HUES64 (cell line): ENCODE measurements around the gene CD300LB.

Source experiments
- H3K27ac ChIP-seq: 2 replicates; pipeline ENCODE4 v1.7.0; 2013; ENCODE audit warnings: low read depth, low read length, inconsistent platforms
- H3K27me3 ChIP-seq: 2 replicates; pipeline ENCODE4 v1.6.1; 2013; ENCODE audit warnings: mild to moderate bottlenecking, low read length; ENCODE audit not compliant: insufficient read depth
- H3K36me3 ChIP-seq: 2 replicates; pipeline ENCODE4 v1.6.1; 2013; ENCODE audit warnings: mild to moderate bottlenecking, low read length; ENCODE audit not compliant: insufficient read depth
- H3K4me1 ChIP-seq: 2 replicates; pipeline ENCODE4 v1.6.1; 2013; ENCODE audit warnings: mild to moderate bottlenecking, low read length, moderate library complexity; ENCODE audit not compliant: insufficient read depth
- H3K4me3 ChIP-seq: 2 replicates; pipeline ENCODE4 v1.5.1; 2013; ENCODE audit warnings: mild to moderate bottlenecking, low read length, moderate library complexity
- H3K9ac ChIP-seq: 2 replicates; pipeline ENCODE4 v1.6.1; 2013; ENCODE audit warnings: mild to moderate bottlenecking, low read depth, low read length
- H3K9me3 ChIP-seq: 2 replicates; pipeline ENCODE4 v1.6.1; 2013; ENCODE audit warnings: low read depth, low read length; ENCODE audit not compliant: insufficient read depth
- WGBS: fragments of 150-250, 120-280 bp; methylation state at CpG from one replicate; pipeline ENCODE4 v1.1.7; 2013; ENCODE audit warnings: missing lambda C conversion rate; 5-methylcytosine and 5-hydroxymethylcytosine counted together

Gene CD300LB

GRCh38 chr17:74539281-74539820 is 8.1 kb upstream of the CD300LB start:
- no peaks in the 10 kb centered on the region for H3K36me3 ChIP-seq
- peaks cover 3% of the 10 kb centered on the region; the same call in 1 of the 2 replicates for H3K27me3 ChIP-seq
- H3K9me3 ChIP-seq = 0 out of 2 replicates have a peak, but pooled peaks cover 2% of the 10 kb centered on the region
- no peak overlapping the region for H3K27ac ChIP-seq
- 82% methylated on average over 10 of the region's 10 CpGs for WGBS
- no peaks in the 10 kb centered on the region for H3K4me1 ChIP-seq
- no peak overlapping the region for H3K4me3 ChIP-seq
- H3K9ac ChIP-seq = no peak overlapping the region

- Histone ChIP-seq H3K36me3 (no peaks in the 10 kb centered on the region), H3K27ac (no peak overlapping the region), H3K9me3 (0 out of 2 replicates have a peak, but pooled peaks cover 2% of the 10 kb centered on the region), H3K4me1 (no peaks in the 10 kb centered on the region; the same call in 1 of the 2 replicates), H3K4me3 (no peak overlapping the region), H3K9ac (no peak overlapping the region), H3K27me3 (peaks cover 3% of the 10 kb centered on the region; the same call in 1 of the 2 replicates)
- 88% methylated on average over 3 of the region's 3 CpGs for whole genome bisulfite sequencing
Measured at GRCh38 chr17:74536890-74537289, 5.6 kb upstream of the CD300LB start.

GRCh38 chr17:74532115-74532514 is 840 bp upstream of the CD300LB start:
- Histone ChIP-seq H3K4me1 (no peaks in the 10 kb centered on the region; the same call in 1 of the 2 replicates), H3K9me3 (0 out of 2 replicates have a peak, but pooled peaks cover 2% of the 10 kb centered on the region), H3K36me3 (no peaks in the 10 kb centered on the region), H3K9ac (no peak overlapping the region), H3K4me3 (no peak overlapping the region), H3K27me3 (peaks cover 4% of the 10 kb centered on the region; the same call in 1 of the 2 replicates), H3K27ac (no peak overlapping the region)
- 55% methylated on average over 8 of the region's 10 CpGs for WGBS

GRCh38 chr17:74530831-74531150 is 484 bp downstream of the CD300LB start:
- Histone ChIP-seq H3K27me3 (peaks cover 4% of the 10 kb centered on the region), H3K4me1 (no peaks in the 10 kb centered on the region; the same call in 1 of the 2 replicates), H3K27ac (no peak overlapping the region), H3K4me3 (no peak overlapping the region), H3K9me3 (0 out of 2 replicates have a peak, but pooled peaks cover 2% of the 10 kb centered on the region), H3K9ac (no peak overlapping the region), H3K36me3 (no peaks in the 10 kb centered on the region)
- 93% methylated on average over 5 of the region's 5 CpGs for WGBS

- peaks cover 4% of the 10 kb centered on the region for H3K27me3 ChIP-seq
- no peak overlapping the region for H3K4me3 ChIP-seq
- H3K9me3 ChIP-seq = no peaks in the 10 kb centered on the region
- H3K36me3 ChIP-seq = no peaks in the 10 kb centered on the region
- 91% methylated on average over 5 of the region's 5 CpGs for WGBS
- H3K27ac ChIP-seq = no peak overlapping the region
- no peak overlapping the region for H3K9ac ChIP-seq
- no peaks in the 10 kb centered on the region; the same call in 1 of the 2 replicates for H3K4me1 ChIP-seq
Measured at GRCh38 chr17:74529243-74529642, 2.0 kb downstream of the CD300LB start.

- WGBS = 88% methylated on average over 8 of the region's 8 CpGs
- Histone ChIP-seq H3K4me1 (no peaks in the 10 kb centered on the region; the same call in 1 of the 2 replicates), H3K9me3 (no peaks in the 10 kb centered on the region), H3K27ac (no peak overlapping the region), H3K9ac (no peak overlapping the region), H3K4me3 (no peak overlapping the region), H3K27me3 (peaks cover 4% of the 10 kb centered on the region), H3K36me3 (no peaks in the 10 kb centered on the region)
Measured at GRCh38 chr17:74528491-74529199, 2.6 kb downstream of the CD300LB start.

- Histone ChIP-seq H3K9ac (no peak overlapping the region), H3K27me3 (peaks cover 4% of the 10 kb centered on the region)
Measured at GRCh38 chr17:74527756-74528155, 3.5 kb downstream of the CD300LB start.

GRCh38 chr17:74527081-74527480 is 4.2 kb downstream of the CD300LB start:
- H3K9me3 ChIP-seq = no peaks in the 10 kb centered on the region

More at GRCh38 chr17:74527756-74528155, 3.5 kb downstream of the CD300LB start:
- Histone ChIP-seq H3K4me1 (no peaks in the 10 kb centered on the region; the same call in 1 of the 2 replicates), H3K36me3 (no peaks in the 10 kb centered on the region), H3K27ac (no peak overlapping the region), H3K4me3 (no peak overlapping the region), H3K9me3 (no peaks in the 10 kb centered on the region)
- WGBS = 93% methylated on average over 8 of the region's 8 CpGs

GRCh38 chr17:74526681-74527080 is 4.6 kb downstream of the CD300LB start:
- no peaks in the 10 kb centered on the region for H3K9me3 ChIP-seq
- no peak overlapping the region for H3K27ac ChIP-seq
- no peaks in the 10 kb centered on the region for H3K4me1 ChIP-seq
- peaks cover 4% of the 10 kb centered on the region for H3K27me3 ChIP-seq
- H3K36me3 ChIP-seq = no peaks in the 10 kb centered on the region
- 76% methylated on average over 3 of the region's 3 CpGs for WGBS
- no peak overlapping the region for H3K9ac ChIP-seq
- no peak overlapping the region for H3K4me3 ChIP-seq

More at GRCh38 chr17:74527081-74527480, 4.2 kb downstream of the CD300LB start:
- Histone ChIP-seq H3K36me3 (no peaks in the 10 kb centered on the region), H3K9ac (no peak overlapping the region), H3K4me1 (no peaks in the 10 kb centered on the region), H3K4me3 (no peak overlapping the region), H3K27me3 (peaks cover 4% of the 10 kb centered on the region), H3K27ac (no peak overlapping the region)
- 94% methylated on average over 5 of the region's 5 CpGs for WGBS

GRCh38 chr17:74525781-74526288 is 5.4 kb downstream of the CD300LB start:
- Histone ChIP-seq H3K9ac (no peak overlapping the region), H3K36me3 (no peaks in the 10 kb centered on the region), H3K4me1 (no peaks in the 10 kb centered on the region), H3K9me3 (no peaks in the 10 kb centered on the region), H3K27me3 (peaks cover 4% of the 10 kb centered on the region), H3K27ac (no peak overlapping the region), H3K4me3 (no peak overlapping the region)
- 93% methylated on average over 14 of the region's 14 CpGs for WGBS

GRCh38 chr17:74525465-74525725 is 5.9 kb downstream of the CD300LB start:
- H3K27me3 ChIP-seq = peaks cover 4% of the 10 kb centered on the region
- 100% methylated on average over 1 of the region's 1 CpG for WGBS
- H3K36me3 ChIP-seq = no peaks in the 10 kb centered on the region
- H3K27ac ChIP-seq = no peak overlapping the region
- H3K9ac ChIP-seq = no peak overlapping the region
- H3K4me3 ChIP-seq = no peak overlapping the region
- H3K9me3 ChIP-seq = no peaks in the 10 kb centered on the region
- H3K4me1 ChIP-seq = no peaks in the 10 kb centered on the region
